Spleen (tissue), 7 donors: ENCODE results near the gene GREB1L.

Source experiments
- POLR2A ChIP-seq, 3 donors: fragments of 450-650 bp; IDR thresholded peaks; one replicate each; pipeline ENCODE4 v1.5.1; 2017; ENCODE audit warnings: antibody characterized with exemption in 3 of 3, mild to moderate bottlenecking in 1 of 3
- POLR2AphosphoS5 ChIP-seq, 3 donors: sonication (generic); formaldehyde crosslinking; IDR thresholded peaks; one replicate each; pipeline ENCODE4 v1.5.1; 2017; ENCODE audit warnings: antibody characterized with exemption in 3 of 3
- TF ChIP-seq, protein P1 (sequence below), 11 experiments: fragments of 200-600 bp in 7 of 11; fragments of 450-650 bp in 4 of 11; sonication (generic) in 4 of 11; IDR thresholded peaks in 8 of 11; conservative IDR thresholded peaks in 3 of 11; 1 replicate in 7 of 11; 2 replicates in 4 of 11; pipeline versions ENCODE4 v1.4.0 to v1.8.0; 2016 to 2021; ENCODE audit warnings: antibody characterized with exemption in 11 of 11, inconsistent platforms in 4 of 11, mild to moderate bottlenecking in 1 of 11
- donor health status: DM: no; HTN: no; CAD: no; lungs with moderate emphysema.
- donor health status: DM: no; HTN: no; CAD: no.
- donor health status: DM: no; HTN: no; CAD: no.

DNA sequence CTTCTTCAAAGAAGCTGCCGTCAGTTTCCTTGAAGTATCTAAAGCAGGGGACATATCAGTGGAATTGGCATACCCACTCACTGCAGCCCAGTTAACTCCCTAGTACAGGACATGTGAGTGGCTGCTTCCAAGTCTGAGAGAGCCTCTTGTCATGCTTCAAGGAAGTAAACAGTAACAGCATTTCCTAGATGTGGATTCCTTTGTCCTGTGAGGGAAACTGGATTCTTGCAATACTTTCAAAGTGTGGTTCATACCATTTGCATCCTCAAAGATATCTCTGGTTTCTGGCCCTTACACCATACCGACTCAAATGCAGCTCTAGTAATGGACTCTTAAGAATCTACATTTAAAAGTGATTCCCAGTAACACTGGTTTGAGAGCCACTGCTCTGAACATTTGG, 271.3 kb downstream of the GREB1L start:
- TF ChIP-seq, protein P1, sequence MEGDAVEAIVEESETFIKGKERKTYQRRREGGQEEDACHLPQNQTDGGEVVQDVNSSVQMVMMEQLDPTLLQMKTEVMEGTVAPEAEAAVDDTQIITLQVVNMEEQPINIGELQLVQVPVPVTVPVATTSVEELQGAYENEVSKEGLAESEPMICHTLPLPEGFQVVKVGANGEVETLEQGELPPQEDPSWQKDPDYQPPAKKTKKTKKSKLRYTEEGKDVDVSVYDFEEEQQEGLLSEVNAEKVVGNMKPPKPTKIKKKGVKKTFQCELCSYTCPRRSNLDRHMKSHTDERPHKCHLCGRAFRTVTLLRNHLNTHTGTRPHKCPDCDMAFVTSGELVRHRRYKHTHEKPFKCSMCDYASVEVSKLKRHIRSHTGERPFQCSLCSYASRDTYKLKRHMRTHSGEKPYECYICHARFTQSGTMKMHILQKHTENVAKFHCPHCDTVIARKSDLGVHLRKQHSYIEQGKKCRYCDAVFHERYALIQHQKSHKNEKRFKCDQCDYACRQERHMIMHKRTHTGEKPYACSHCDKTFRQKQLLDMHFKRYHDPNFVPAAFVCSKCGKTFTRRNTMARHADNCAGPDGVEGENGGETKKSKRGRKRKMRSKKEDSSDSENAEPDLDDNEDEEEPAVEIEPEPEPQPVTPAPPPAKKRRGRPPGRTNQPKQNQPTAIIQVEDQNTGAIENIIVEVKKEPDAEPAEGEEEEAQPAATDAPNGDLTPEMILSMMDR (IDR thresholded peaks at IDR 0.05 in 8 of 11, conservative IDR thresholded peaks at IDR 0.05 in 3 of 11) = no peak
- TF ChIP-seq POLR2A (IDR thresholded peaks at IDR 0.05) = no peak
- no peak for TF ChIP-seq POLR2AphosphoS5 (IDR thresholded peaks at IDR 0.05)
